Activated CD8-positive, alpha-beta memory T cell treated with anti-CD3 and anti-CD28 coated beads for 48 hours (primary cell): ENCODE measurements around the gene COMMD2.

ENCODE experiments used
- DNase-seq, 3 experiments: peaks; one replicate each; pipeline ENCODE4 v3.0.0-alpha.2; 2020; ENCODE audit warnings: low read depth in 2 of 3, low spot score in 2 of 3

Gene COMMD2

DNA sequence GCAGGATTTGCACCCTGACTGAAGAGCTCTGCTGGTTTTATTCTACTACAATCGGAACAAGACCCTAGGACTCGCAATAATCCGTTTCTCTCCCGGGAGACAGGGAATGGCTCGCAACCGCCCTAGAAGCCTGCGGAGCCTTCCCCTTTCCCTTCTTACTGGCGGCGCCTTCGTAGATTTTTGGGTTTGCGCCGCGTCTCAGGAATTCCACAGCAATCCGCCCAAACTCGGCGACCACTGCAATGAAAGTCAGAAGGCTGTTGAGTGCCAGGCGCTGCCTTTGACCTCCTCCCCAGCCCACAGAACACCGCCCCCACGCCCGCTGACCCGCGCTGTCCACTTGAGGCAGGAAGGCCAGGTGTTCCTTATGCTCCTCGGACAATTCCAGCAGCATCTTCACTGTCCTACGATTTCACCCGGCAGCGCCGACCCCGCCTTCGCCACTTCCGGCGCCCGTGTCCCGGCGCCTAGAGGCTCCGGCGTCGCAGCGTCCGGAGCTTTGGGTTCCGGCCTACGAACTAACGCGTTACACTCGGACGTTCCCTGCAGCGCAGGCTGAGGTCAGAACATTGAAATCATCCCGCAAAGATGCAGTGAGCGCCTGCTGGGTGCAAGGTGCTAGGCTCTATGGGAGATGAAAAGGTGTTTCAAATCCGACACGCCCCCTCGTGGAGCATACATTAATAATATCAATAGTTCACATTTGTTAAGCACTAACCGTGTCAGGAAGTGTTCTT is at the start of gene COMMD2:
TSS of gene COMMD2 (minus strand) at position 439 of the 737 bp plus-strand sequence. CDS start at position 394, 45 bp downstream.
- peak; percentile 20 to 57 (median 47) for DNase-seq

DNA sequence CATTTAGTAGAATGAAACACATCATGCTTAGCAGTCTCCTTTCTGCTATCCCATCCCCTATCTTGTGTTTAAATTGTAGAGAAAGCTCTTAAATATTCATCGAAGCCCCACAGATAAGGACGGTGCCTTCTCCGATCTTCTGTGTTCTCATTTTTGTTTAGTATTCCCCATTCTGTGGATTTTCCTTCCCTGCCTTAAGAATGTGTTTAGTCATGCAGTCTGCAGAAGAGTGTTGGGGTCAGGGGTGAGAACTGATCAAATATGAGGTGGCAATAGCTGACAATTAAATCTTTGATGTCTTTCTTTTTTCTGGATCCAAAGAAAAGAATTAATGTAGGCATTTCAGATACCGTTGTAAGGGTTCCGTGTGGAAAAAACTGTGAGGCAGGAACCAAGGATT is 49.4 kb upstream of the COMMD2 start:
- DNase-seq = no peak

DNA sequence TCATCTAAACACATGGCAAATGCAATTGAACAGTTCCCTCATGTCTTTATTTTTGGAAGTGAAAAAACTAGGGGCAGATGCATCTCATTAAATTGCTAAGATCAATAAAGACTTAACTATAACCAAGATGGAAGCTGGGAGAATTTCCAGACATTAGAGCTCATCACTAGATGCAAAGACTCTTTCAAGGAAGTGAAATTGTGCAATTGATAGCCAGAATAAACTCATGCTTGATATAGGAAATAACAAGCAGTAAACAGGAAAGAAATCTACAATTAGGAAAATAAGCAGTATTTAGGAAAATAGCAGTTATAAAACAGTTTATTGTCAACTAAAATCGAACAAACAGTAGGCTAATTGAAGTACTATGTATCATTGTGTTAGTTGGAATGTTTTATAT is 48.9 kb upstream of the COMMD2 start:
- no peak for DNase-seq

DNA sequence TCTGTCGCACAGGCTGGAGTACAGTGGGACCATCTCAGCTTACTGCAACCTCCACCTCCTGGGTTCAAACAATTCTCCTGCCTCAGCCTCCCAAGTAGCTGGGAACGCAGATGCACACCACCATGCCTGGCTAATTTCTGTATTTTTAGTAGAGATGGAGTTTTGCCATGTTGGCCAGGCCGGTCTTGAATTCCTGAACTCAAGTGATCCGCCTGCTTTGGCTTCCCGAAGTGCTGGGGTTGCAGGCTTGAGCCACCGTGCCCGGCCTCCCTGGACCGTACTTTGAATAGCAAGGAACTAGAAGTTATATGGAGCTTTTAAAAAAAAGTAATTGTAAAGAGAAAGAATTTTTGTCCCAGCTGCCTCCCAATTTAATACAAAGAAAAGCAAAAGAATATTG is 48.4 kb upstream of the COMMD2 start:
- DNase-seq = no peak

DNA sequence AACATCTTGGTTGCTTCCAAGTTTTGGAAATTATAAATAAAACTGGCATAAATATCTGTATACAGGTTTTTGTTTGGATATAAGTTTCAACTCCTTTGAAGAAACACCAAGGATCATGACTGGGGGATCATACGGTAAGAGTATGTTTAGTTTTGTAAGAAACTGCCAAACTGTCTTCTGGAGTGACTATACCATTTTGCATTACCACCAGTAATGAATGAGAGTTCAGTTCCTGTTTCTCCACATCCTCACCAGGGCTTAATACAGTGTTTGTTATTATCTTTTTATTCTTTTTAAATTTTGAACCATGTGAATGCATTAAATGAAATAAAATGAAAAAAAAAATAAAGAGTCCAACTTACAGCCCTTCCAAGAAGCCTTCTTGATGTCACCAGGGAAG is 43.7 kb upstream of the COMMD2 start:
- DNase-seq = no peak

DNA sequence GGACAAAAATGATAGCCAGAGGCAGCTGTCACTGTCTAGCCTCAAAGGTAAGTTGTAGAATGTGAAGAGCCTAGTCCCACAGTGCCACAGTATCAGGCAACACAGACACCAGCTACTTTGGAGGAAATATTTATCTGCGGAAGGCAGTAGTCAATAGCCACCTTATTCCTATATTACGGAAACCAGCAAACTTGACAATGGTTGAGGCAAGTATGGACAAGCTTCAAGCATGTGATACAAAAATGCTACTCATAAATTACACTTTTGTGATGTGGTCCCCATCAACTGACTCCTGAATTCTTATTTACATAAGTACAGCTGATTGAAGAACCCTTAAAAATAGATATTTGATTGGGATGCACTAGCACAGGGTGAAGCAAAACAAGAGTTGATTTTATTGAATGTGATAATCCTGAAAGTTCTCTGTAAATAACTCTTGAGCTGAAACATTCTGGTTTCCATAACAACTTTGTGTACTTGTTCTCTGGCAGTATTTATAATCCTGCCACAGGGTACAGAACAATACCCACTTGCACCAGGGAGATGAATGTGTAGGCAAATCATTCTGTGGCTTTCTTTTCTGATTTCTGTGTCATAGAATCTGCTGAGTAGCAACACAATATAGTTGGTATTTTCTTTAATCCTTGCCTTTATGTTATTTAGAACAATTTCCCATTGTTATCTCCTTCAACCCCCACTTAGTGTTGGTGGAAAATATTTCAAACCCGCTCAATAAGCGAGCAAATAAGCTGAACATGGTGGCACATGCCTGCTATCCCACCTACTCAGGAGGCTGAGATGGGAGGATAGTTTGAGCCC is 40.4 kb upstream of the COMMD2 start, which contains the start of gene ANKUB1:
TSS of gene ANKUB1 (minus strand) at position 103 of the 819 bp plus-strand sequence. CDS start 188 bp downstream, outside the sequence.
- no peak for DNase-seq

DNA sequence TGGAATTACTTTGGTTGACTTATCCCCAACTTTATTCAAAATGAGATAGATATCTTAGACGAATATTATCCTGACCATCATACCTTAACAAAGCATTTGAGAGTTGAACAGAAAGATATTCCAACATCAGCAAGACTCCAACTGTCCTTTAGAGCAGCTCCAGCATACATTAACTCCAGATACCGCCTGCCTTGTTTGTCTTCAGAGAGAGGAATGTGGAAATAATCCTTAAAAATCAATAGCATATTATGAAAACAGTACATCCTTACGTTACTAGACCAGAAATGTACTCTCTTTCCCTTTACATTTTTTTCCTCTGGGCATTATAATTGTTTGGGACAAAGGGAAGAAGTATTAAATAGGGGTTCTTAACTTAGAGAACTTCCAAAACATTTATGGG is 38.4 kb upstream of the COMMD2 start:
- DNase-seq = no peak

DNA sequence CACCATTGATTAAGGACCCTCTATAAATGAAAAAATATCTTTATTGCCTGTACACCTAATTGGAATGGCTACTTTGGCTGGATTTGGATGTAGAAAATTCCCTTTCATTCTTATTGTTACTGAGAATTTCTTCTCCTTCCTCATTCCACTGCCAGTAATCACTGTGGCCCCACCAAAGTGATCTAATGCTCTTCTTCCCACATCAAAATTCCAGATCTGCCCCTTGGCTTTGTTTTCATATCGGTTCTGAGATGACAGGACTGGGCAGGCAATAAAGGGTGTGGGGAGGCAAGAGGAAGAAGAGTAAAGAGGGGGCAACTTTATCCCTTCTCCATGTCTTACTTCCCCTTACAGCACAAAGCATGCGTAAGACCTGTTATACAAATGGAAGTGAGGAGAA is 38.0 kb upstream of the COMMD2 start:
- DNase-seq = no peak

DNA sequence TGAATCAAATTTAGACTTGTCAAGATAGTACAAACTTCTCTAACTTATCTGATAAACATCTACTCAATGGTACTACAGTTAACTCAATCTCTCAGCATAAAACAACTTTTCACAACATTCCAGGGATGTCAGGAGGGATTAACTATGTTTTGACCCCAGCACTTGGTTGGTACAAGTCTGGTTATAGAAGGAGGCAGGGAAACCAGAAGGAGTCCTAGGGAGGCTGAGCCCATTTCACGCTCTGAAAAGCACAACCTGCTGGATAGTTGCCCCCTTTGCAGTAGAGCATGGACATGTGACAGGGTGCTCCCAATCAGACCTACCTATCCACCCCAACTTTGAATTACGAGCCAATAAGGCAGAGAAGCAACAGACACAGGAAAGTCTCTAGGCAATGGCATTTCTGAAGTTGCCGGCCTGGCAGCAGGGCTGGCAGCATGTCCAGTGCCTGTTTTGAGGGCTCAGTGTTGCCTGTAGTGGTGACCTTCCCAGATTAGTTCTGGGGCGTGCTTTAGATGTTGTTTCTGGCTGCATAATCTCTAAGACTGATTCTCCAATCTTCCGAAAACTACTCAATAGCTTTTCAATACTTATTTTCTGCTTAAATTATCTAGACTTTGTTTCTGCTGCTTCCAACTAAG is 31.9 kb upstream of the COMMD2 start:
- DNase-seq = no peak

DNA sequence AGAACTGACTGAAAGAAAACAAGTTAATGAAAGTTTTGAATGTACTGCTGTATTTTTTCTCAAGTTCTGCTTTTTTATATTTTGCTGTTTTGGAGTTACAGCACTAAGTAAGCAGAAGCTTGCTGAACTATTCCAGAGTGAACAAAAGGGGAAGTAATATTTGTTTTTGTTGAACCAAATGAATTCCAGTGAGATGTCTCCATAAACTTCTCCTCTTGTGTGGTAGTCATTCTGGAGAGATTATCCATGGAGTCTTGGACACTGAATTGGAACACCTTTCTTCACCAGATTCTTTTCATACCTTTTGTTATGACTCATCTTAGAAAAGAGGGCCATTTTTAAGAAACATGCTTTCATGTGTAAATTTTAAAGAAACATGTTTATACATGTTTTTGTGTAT is 31.3 kb upstream of the COMMD2 start:
- DNase-seq = no peak

DNA sequence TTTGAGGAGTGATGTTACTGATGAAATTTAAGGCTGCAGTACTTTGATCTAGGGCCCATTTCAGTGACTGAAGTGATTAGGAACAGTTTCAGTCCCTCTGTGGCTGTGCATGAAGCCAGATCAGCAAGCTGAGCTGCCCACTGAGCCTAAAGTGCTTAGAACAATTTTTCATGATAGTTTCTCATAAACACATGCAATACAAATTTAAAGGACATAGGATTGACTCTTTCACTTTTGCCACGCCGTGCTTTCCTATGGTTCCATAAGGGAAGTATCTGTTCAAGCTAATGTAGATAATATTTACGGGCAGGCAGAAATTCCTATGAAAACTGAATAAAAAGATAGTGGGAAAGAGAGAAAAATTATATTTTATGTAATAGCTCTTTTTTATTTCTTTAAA is 29.5 kb upstream of the COMMD2 start:
- no peak for DNase-seq

DNA sequence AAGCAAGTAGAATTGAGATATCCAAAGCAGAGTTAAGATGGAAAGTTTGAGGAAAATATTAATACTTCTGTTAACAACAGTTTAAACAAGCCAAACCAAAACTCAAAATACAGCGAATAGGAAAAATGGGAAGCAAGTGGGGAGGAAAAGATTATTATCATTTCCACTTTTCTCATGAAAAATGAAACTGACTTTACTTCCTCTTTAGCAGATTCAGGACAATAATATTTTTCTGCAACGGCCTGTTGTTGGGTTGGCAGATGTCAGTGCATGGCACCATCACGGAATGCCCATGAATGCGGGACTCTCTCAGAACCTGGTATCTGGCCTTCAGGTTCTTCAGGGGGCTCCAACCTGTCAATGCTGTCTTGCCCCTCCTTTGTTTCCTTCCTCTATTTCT is 28.9 kb upstream of the COMMD2 start:
- no peak for DNase-seq

DNA sequence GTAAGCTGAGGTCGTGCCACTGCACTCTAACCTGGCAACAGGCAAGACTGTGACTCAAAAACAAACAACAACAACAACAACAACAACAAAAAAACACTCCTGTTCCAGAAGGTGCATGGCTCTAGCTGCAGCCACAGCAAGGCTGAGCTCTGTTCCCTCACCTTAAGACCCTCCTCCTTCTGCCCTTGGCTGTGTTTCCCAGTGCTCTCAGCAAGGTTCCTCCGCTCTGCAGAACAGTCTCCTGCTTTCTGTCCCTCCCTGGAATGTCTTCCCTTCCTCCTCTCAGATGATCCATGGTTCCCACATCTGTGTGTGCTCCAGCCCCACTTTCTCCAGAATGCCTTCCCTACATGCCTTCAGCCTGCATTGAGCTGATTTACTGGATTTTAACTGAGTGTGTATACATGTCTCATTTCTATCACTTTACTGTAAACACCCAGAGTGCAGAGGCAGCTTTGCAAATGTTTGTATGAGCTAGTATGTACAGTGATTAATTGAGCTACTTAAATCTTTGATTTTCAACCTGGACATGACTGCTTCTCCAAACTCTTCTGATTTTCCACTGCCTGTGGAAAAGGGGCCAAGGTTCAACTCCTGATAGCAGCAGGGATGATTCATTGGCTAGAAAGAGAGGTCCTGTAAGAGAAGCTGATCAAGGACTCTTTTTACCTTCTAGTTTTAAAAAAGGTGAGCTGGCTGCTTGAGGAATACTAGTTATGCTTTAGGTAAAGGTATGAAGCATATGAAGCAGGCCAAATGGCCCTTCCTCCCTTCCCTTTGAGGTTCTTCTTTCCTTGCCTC is 25.3 kb upstream of the COMMD2 start:
- DNase-seq = no peak

DNA sequence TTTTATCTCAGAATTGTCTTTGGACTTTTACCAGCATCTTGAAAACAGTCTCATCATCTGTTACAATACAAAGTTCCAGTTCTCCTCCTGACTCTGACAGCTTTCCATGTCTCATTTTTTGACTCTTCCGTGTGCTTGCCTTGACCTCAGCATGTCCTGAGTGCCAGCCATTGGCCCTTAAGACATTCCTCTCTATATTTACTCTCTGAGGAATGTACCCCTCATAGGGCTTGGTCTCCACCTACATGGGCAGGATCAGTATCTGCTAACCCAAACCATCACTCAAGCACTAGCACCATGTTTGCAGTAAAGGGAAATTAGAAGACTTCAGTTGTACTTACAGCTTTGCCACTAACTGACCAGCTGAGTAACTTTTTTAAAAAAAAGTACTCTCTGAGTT is 23.9 kb upstream of the COMMD2 start:
- DNase-seq = no peak

DNA sequence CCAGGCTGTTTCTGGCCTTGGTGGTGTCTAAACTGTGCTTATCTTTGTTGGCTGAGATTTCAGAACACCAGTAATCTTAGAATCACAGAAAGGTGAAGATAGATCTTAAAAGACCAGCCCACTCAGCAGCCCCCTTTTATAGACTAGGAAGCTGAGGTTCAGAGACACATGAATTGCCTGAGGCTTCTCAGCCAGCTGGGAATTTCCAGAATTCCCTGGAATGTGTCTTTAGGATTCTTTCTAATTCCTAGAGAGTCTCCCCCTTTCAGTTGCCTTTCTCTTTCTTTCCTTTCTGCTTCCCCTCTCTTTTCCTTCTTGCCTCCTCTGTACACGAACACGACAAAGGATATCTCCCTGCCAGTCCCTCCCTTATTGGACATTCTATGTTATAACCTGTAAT is 20.6 kb upstream of the COMMD2 start:
- no peak for DNase-seq

DNA sequence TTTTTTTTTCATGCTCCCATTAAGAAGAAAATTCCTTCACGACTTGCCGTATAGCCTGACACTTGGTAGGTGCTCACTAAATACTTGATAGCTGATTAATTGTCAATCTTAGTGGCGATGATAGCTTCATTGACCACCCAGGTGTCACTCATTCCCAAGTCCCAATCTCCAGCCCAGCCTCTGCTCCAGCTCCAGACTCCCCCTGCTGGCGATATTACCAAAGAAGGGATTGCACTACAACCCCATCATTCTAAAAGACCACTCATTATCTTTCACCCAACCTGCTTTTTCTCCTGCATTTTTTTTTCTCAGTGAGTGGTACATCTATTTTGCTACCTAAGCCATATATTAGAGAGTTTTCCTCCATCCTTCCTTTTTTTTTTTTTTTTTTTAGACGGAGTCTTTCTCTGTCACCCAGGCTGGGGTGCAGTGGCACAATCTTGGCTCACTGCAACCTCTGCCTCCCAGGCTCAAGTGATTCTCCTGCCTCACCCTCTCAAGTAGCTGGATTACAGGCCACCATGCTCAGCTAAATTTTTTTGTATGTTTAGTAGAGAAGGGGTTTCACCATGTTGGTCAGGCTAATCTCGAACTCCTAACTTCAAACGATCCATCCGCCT is 19.5 kb upstream of the COMMD2 start:
- DNase-seq = peak in 1 of 3 experiments; percentile 15

DNA sequence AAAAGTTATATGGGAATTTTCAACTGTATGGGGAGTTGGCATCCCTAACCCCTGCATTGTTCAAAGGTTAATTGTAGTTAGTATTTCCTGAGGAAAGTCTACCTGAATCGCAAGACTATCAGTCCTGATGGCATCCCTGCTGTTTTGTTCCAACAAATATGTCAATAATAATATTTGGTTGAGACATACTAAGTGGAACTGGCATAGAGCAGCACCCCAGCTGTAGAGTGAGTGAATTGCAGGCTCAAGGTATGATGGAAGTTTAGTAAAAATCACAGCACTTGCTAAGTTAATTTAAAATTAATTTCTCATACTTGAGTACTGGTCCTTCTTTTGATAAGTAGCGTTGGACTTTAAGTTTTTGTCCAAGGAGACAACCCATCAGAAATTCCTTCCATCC is 18.0 kb upstream of the COMMD2 start:
- no peak for DNase-seq

DNA sequence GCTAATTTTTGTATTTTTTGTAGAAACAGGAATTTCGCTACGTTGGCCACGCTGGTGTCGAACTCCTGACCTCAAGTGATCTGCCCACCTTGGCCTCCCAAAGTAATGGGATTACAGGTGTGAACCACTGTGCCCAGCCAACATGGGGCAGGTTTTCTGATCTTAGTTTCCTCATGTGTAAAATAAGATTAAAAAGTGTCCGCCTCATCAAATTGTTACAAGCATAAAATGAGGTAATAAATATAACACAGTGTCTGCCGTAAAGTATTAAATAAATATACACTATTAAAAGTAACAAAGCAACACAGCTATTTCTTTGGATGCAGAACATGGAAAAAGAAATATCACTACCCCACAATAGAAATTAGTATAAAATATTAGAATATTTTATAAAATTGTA is 16.4 kb upstream of the COMMD2 start:
- DNase-seq = no peak

DNA sequence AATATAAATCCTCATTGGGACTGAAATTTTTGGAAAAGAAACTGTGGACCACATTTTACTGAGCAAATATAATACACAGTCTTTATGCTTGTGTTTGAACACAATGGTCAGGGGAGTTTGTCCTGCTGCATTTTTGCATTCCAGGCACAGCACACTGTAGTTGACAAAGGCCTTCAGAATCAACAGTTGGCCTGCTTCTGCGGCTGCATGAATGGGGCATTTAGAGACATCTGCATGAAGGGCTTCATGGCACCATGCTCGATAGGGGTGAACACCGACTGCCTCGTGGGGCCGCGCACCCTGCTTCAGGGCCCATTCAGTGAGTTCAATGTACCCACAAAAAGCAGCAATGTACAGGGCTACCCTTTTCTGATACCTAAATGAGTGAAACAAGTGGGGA is 15.4 kb upstream of the COMMD2 start:
- no peak for DNase-seq

DNA sequence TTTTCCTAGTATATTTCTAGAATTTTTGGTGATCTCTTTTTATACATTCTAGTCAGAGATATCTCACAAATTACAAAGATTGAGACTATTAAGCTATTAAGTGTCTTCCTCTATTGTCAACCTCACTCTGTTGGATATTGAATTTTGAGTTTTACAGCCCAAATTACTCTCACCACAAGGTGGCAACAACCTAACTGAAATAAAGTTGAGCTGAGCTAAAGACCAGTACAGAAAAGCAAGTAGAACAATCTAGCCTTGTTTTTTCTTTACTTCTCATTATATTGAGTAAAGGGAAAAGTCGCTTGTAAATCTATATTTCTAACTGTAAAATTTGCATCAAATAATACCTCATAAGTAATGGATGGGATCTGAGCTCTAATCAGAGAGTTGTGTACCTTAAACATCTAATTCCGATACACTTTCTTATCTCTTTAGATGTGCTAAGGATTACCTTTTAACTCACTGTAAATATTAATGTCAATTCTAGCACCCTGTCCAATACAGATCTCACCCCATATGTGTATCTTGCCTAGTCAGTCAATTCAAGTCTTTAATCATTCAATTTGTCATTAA is 13.6 kb upstream of the COMMD2 start:
- DNase-seq = no peak
